HG03469 (cell line): Measurements from ENCODE around the gene CUL9.

Source experiments
- ATAC-seq: cut with Tn5 transposase; IDR thresholded peaks from one replicate; pipeline ENCODE4 v1.9.1; 2021; ENCODE audit warnings: mild to moderate bottlenecking, moderate library complexity, moderate number of reproducible peaks; ENCODE audit not compliant: unreplicated experiment

CUL9 gene

GRCh38 chr6:43193929-43194328, 11.9 kb downstream of the CUL9 start:
- no peak for ATAC-seq

- no peak for ATAC-seq
Observed at GRCh38 chr6:43196337-43196736, 14.3 kb downstream of the CUL9 start.

- ATAC-seq: no peak
Observed at GRCh38 chr6:43199912-43200311, 17.9 kb downstream of the CUL9 start.

- ATAC-seq: no peak
Observed at GRCh38 chr6:43200541-43200940, 18.5 kb downstream of the CUL9 start.

GRCh38 chr6:43202451-43202850, 20.5 kb downstream of the CUL9 start:
- no peak for ATAC-seq

- ATAC-seq: no peak
Observed at GRCh38 chr6:43203029-43203717, 21.2 kb downstream of the CUL9 start.

GRCh38 chr6:43203718-43204095, 21.7 kb downstream of the CUL9 start:
- ATAC-seq: no peak

- ATAC-seq: no peak
Observed at GRCh38 chr6:43204271-43205105, 22.5 kb downstream of the CUL9 start.

- no peak for ATAC-seq
Observed at GRCh38 chr6:43205849-43206248, 23.9 kb downstream of the CUL9 start.

- ATAC-seq: no peak
Observed at GRCh38 chr6:43207286-43207685, 25.3 kb downstream of the CUL9 start.

- ATAC-seq: no peak
Observed at GRCh38 chr6:43211955-43212354, 30.0 kb downstream of the CUL9 start.

GRCh38 chr6:43213431-43213830, 31.4 kb downstream of the CUL9 start:
- no peak for ATAC-seq

GRCh38 chr6:43215066-43215465, 33.1 kb downstream of the CUL9 start:
- ATAC-seq: no peak

GRCh38 chr6:43216200-43216599, 34.2 kb downstream of the CUL9 start:
- ATAC-seq: no peak

GRCh38 chr6:43217351-43217750, 35.4 kb downstream of the CUL9 start:
- ATAC-seq: no peak

GRCh38 chr6:43219119-43219518, 37.1 kb downstream of the CUL9 start:
- ATAC-seq: no peak

GRCh38 chr6:43219814-43220213, 37.8 kb downstream of the CUL9 start:
- ATAC-seq: no peak

- ATAC-seq: no peak
Observed at GRCh38 chr6:43220439-43220951, 38.5 kb downstream of the CUL9 start.

GRCh38 chr6:43221046-43221972, 39.3 kb downstream of the CUL9 start:
- ATAC-seq: no peak

- no peak for ATAC-seq
Observed at GRCh38 chr6:43222418-43223059, 40.5 kb downstream of the CUL9 start.

- ATAC-seq: no peak
Observed at GRCh38 chr6:43223175-43223574, 41.2 kb downstream of the CUL9 start.
